Endothelial cell of umbilical vein (primary cell): ENCODE measurements around the gene C16orf89. TPM values are rescaled to one million over a fixed set of nuclear protein-coding genes. Genes with fewer than 3 reads are reported as not detected.
"Not testable (repeated sequence)": the region's sequence is repeated elsewhere in the genome, so short reads cannot be mapped to it uniquely, and the experiment has no call there.

ENCODE experiments used
- BruUV-seq: library from RNA; stranded (reverse); fragments of 400-500 nt; replicated peaks from 2 replicates; lab custom pipeline; 2021; lab: Mats Ljungman, UMichigan
- CTCF ChIA-PET: fragments of 300-600, 350-600 bp; sonication (Branson Sonifier 250); formaldehyde crosslinking; loops from one replicate; lab custom pipeline; 2021; ENCODE audit warnings: antibody characterized with exemption, inconsistent platforms; lab: Charles Lee
- POLR2A ChIA-PET: fragments of 300-600, 350-600 bp; sonication (Branson Sonifier 250); formaldehyde crosslinking; loops from one replicate; lab custom pipeline; 2021; ENCODE audit warnings: antibody characterized with exemption, inconsistent platforms; lab: Charles Lee
- DNase-seq: peaks from one replicate; pipeline ENCODE4 v3.0.0-alpha.2; 2011; ENCODE audit warnings: low read depth, low spot score
- FAIRE-seq: peaks from 2 replicates; lab custom pipeline; 2011; peaks lifted over from hg19 to GRCh38; lab: Jason Lieb, UNC
- H2AFZ ChIP-seq: 2 replicates; pipeline ENCODE4 v1.6.0; 2012; ENCODE audit warnings: low read depth, low read length, control low read depth, inconsistent platforms
- H3K27ac ChIP-seq: 2 replicates; pipeline ENCODE4 v1.5.1; 2011; ENCODE audit warnings: low read depth, mild to moderate bottlenecking, control low read depth, low read length, moderate library complexity; ENCODE audit not compliant: insufficient read depth
- H3K27me3 ChIP-seq, 2 experiments: 2 replicates each; pipeline versions ENCODE4 v1.6.0 to v1.6.1; 2011; ENCODE audit warnings: low read length in 2 of 2, mixed read lengths in 1 of 2; ENCODE audit not compliant: control insufficient read depth in 2 of 2, insufficient read depth in 2 of 2
- H3K36me3 ChIP-seq, 2 experiments: 2 replicates in 1 of 2; 3 replicates in 1 of 2; pipeline ENCODE4 v1.5.1; 2011; ENCODE audit warnings: low read length in 2 of 2, mild to moderate bottlenecking in 1 of 2, moderate library complexity in 1 of 2; ENCODE audit not compliant: control insufficient read depth in 2 of 2, insufficient read depth in 2 of 2; ENCODE audit errors: extremely low read depth in 1 of 2
- H3K4me1 ChIP-seq: 3 replicates; pipeline ENCODE4 v1.5.1; 2011; ENCODE audit warnings: mild to moderate bottlenecking, low read length; ENCODE audit not compliant: control insufficient read depth, insufficient read depth; ENCODE audit errors: extremely low read depth
- H3K4me2 ChIP-seq: 2 replicates; pipeline ENCODE4 v1.6.1; 2011; ENCODE audit warnings: low read length, control low read depth, mixed read lengths; ENCODE audit not compliant: insufficient read depth
- H3K4me3 ChIP-seq, 3 experiments: fragments of 200-600 bp in 1 of 3; sonication (generic), shearing (Covaris generic) in 1 of 3; replicated peaks in 1 of 3; 2 replicates each; pipeline ENCODE4 v1.5.1; 2011 to 2016; ENCODE audit warnings: control low read depth in 3 of 3, low read length in 3 of 3, mild to moderate bottlenecking in 2 of 3, inconsistent platforms in 1 of 3, low read depth in 1 of 3, moderate library complexity in 1 of 3; ENCODE audit not compliant: insufficient read depth in 1 of 3
- H3K79me2 ChIP-seq: 2 replicates; pipeline ENCODE4 v1.6.0; 2012; ENCODE audit warnings: low read length, inconsistent platforms; ENCODE audit not compliant: control insufficient read depth, insufficient read depth
- H3K9ac ChIP-seq: replicated peaks from 2 replicates; pipeline ENCODE3; 2011; ENCODE audit warnings: low read length, control low read depth; ENCODE audit not compliant: insufficient read depth; ENCODE audit errors: extremely low read depth
- H3K9me1 ChIP-seq: replicated peaks from 3 replicates; pipeline ENCODE4 v1.6.0; 2011; ENCODE audit warnings: mild to moderate bottlenecking, low read length; ENCODE audit not compliant: control insufficient read depth, insufficient read depth; ENCODE audit errors: extremely low read depth
- H3K9me3 ChIP-seq: replicated peaks from 2 replicates; pipeline ENCODE4 v1.5.1; 2012; ENCODE audit warnings: low read length, inconsistent platforms; ENCODE audit not compliant: control insufficient read depth, insufficient read depth
- H4K20me1 ChIP-seq: replicated peaks from 2 replicates; pipeline ENCODE3; 2011; ENCODE audit warnings: mild to moderate bottlenecking, low read length; ENCODE audit not compliant: control insufficient read depth, insufficient read depth; ENCODE audit errors: extremely low read depth
- dilution Hi-C: fragments of 300-500 bp; cut with MboI; formaldehyde crosslinking; loops from one replicate; pipeline ENCODE4 v1.15.0; 2019; ENCODE audit warnings: low sequenced_read_pairs; ENCODE audit not compliant: extremely low pct_ligation_motif_present
- intact Hi-C: fragments of 100-400 bp; cut with micrococcal nuclease; formaldehyde crosslinking; loops from one replicate; pipeline ENCODE4 v1.10.0; 2022
- polyA plus RNA-seq, 4 experiments: library from polyadenylated mRNA; depleted of rRNA in 3 of 4; stranded (reverse) in 3 of 4; unstranded in 1 of 4; fragments of >200 nt; gene quantifications; 2 replicates each; pipeline versions ENCODE4 v1.2.1 to v1.2.3, GENCODE V29; 2011 to 2012; ENCODE audit warnings: missing spikeins in 1 of 4
- total RNA-seq: library from RNA; stranded (reverse); gene quantifications from 2 replicates; pipeline ENCODE4 v1.2.3, GENCODE V29; 2021

Gene C16orf89
- total and polyA plus RNA-seq, 2 donors (not counting 3 experiments of a cell fraction or from before 2014, with no cell fraction given), result not detected

DNA sequence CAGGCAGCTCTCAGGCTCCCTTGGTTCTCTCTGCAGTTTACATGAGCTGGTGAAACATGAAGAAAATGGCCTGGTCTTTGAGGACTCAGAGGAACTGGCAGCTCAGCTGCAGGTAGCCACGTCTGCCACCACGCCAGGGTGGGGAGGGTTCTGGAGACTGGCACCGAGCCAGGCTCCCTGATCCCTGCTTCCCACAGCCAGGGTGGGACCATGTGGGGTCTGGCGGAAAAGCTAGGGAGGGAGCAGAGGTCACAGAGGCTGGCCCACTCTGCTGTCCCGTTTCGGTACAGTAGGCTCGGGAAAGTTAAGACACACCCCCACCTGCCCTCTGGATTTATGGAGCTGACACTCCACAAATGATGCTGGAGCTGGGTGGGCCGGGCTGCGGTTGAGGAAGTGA, 17.9 kb upstream of the C16orf89 start:
- H3K4me2 ChIP-seq, H2AFZ ChIP-seq, H3K9ac ChIP-seq, POLR2A ChIA-PET, DNase-seq, H3K27me3 ChIP-seq, H3K27ac ChIP-seq, H3K4me1 ChIP-seq, H3K4me3 ChIP-seq, H3K79me2 ChIP-seq, BruUV-seq, H3K36me3 ChIP-seq, H4K20me1 ChIP-seq, dilution Hi-C loops, FAIRE-seq, H3K9me1 ChIP-seq, H3K9me3 ChIP-seq: not testable (repeated sequence)
- intact Hi-C loops, result loop anchor here (2.0 kb wide), 1 partner anchor 27 kb away; no protein-coding TSS in a partner anchor
- CTCF ChIA-PET, result interaction anchor here (1.2 to 1.7 kb wide), 3 partner anchors 9 to 27 kb away, joined by 4 to 12 read pairs (median 6); no protein-coding TSS in a partner anchor

DNA sequence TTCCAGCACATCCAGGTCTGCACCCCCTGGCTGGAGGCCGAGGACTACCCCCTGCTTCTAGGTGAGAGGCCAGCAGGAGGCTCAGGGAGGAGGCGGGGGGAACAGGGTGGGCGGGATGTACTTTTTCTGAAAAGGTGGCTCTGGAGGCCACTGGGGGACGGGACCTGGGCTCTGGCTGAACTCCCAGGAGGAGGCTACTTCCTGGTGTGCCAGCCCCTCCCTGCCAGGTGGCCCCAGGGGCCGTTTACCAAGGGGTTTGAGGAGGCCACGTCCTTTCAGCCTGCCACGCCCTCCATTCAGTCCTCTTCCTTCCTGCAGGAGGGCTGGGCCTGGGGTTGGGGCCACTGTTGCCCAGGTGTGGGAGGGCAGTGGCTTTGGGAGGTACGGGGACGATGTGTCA, 15.2 kb upstream of the C16orf89 start:
- CTCF ChIA-PET, dilution Hi-C loops, H3K9me1 ChIP-seq, H3K27me3 ChIP-seq, BruUV-seq, H4K20me1 ChIP-seq, H3K79me2 ChIP-seq, H3K36me3 ChIP-seq, FAIRE-seq, H3K4me1 ChIP-seq, DNase-seq, intact Hi-C loops, H3K9ac ChIP-seq, H3K4me3 ChIP-seq, H2AFZ ChIP-seq, H3K9me3 ChIP-seq, H3K27ac ChIP-seq, POLR2A ChIA-PET, H3K4me2 ChIP-seq: not testable (repeated sequence)

DNA sequence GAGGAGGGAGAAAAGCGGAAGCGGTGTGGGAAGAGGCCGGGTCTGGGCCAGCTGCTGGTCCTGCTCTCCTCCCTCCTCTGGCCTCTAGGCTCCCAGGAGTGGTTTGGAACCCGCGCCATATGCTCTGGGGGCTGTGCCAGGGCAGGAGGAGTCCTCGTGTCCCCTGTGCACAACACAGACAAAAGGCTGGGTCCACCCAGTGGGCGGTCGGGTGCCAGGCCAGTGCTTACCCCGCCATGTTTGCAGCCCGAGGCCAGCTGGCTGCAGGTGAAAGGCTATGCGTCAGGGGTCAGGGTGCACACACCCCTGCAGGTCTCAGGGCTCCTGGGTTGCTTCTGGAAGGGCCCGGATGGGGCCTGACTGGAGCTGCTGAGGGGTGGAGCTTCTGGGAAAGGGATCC, 14.7 kb upstream of the C16orf89 start:
- H3K4me1 ChIP-seq, result not testable (repeated sequence)

More for the DNA sequence above, 14.7 kb upstream of the C16orf89 start:
- H3K4me3 ChIP-seq, H3K4me2 ChIP-seq, H3K9ac ChIP-seq, POLR2A ChIA-PET, intact Hi-C loops, FAIRE-seq, H3K79me2 ChIP-seq, H2AFZ ChIP-seq, H4K20me1 ChIP-seq, DNase-seq, H3K27me3 ChIP-seq, CTCF ChIA-PET, H3K9me3 ChIP-seq, dilution Hi-C loops, H3K9me1 ChIP-seq, BruUV-seq, H3K27ac ChIP-seq: not testable (repeated sequence)
- H3K36me3 ChIP-seq, result peaks cover 4 to 11% of the 10 kb centered on the region in 2 experiments
